Right lobe of liver (tissue), 4 donors: Measurements from ENCODE around the gene DCC.

Source experiments
- POLR2A ChIP-seq: fragments of 450-650 bp; IDR thresholded peaks from one replicate; pipeline ENCODE4 v1.6.1; 2017; ENCODE audit warnings: antibody characterized with exemption, mild to moderate bottlenecking
- TF ChIP-seq, protein P1 (sequence below), 4 donors: fragments of 200-600 bp in 3 of 4; fragments of 450-650 bp in 1 of 4; IDR thresholded peaks; one replicate each; pipeline versions ENCODE4 v1.5.1 to v1.8.0; 2016 to 2022; ENCODE audit warnings: antibody characterized with exemption in 4 of 4, mild to moderate bottlenecking in 2 of 4
- donor health status: DM: no; HTN: no; CAD: no.
- donor health status: DM: no; HTN: no; CAD: no.
- donor health status: DM: no; HTN: yes; CAD: no.

DNA sequence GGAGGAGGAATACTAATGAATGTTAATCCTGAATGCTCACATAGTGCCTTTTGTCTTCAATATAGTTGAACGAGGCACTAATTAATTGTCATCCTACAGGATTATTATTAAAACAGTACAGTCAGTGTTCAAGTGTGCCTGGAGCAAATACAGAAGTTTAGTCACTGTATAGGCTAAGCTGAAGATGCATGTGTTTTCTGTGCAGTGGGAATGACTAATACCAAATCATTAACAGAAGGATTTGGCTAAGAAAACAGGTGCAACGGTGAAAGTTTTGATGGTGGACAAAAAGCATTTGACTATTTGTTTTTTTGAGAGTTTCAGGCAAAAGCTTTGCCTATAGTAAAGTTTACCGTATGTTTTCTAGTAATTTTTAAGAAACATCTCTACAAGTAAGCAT, 62.8 kb downstream of the DCC start:
- TF ChIP-seq, protein P1, sequence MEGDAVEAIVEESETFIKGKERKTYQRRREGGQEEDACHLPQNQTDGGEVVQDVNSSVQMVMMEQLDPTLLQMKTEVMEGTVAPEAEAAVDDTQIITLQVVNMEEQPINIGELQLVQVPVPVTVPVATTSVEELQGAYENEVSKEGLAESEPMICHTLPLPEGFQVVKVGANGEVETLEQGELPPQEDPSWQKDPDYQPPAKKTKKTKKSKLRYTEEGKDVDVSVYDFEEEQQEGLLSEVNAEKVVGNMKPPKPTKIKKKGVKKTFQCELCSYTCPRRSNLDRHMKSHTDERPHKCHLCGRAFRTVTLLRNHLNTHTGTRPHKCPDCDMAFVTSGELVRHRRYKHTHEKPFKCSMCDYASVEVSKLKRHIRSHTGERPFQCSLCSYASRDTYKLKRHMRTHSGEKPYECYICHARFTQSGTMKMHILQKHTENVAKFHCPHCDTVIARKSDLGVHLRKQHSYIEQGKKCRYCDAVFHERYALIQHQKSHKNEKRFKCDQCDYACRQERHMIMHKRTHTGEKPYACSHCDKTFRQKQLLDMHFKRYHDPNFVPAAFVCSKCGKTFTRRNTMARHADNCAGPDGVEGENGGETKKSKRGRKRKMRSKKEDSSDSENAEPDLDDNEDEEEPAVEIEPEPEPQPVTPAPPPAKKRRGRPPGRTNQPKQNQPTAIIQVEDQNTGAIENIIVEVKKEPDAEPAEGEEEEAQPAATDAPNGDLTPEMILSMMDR (IDR thresholded peaks at IDR 0.05) = no peak
- TF ChIP-seq POLR2A = no peak
